Stimulated activated CD4-positive, alpha-beta T cell treated with anti-CD3 and anti-CD28 coated beads, Interleukin-1b, Interleukin-23, amount 100 ng/mL, for 48 hours (primary cell): ENCODE data around the gene VIM.

Experiments used
- DNase-seq: peaks from one replicate; pipeline ENCODE4 v3.0.0-alpha.2; 2020

VIM gene

DNA sequence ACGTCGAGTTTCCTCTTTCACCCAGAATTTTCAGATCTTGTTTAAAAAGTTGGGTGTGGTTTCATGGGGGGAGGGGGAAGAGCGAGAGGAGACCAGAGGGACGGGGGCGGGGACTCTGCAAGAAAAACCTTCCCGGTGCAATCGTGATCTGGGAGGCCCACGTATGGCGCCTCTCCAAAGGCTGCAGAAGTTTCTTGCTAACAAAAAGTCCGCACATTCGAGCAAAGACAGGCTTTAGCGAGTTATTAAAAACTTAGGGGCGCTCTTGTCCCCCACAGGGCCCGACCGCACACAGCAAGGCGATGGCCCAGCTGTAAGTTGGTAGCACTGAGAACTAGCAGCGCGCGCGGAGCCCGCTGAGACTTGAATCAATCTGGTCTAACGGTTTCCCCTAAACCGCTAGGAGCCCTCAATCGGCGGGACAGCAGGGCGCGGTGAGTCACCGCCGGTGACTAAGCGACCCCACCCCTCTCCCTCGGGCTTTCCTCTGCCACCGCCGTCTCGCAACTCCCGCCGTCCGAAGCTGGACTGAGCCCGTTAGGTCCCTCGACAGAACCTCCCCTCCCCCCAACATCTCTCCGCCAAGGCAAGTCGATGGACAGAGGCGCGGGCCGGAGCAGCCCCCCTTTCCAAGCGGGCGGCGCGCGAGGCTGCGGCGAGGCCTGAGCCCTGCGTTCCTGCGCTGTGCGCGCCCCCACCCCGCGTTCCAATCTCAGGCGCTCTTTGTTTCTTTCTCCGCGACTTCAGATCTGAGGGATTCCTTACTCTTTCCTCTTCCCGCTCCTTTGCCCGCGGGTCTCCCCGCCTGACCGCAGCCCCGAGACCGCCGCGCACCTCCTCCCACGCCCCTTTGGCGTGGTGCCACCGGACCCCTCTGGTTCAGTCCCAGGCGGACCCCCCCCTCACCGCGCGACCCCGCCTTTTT is at the start of gene VIM:
Gene VIM, plus strand, starts transcription at position 151 of the 925 bp plus-strand sequence. CDS start 1,182 bp downstream, outside the sequence.
- DNase-seq = peak; percentile 88

DNA sequence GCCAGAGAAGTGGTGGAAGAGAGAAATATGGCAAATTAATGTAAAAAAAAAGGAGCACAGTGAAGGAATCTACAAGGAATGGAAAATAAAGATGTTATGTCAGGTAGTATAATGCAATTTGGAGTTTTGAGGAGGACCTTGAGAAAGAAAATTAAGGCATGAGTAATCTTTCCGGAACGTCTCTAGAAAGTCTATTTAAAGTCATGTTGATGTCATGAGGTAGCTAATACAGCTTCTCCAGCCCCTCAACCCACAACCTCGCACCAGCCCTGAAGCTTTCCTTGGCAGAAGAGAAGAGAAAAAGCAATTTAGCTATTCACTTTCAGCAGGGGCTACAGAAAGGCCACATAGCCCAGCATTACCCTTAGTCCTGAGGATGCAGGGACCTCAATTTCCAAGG is 49.0 kb upstream of the VIM start:
- no peak for DNase-seq

DNA sequence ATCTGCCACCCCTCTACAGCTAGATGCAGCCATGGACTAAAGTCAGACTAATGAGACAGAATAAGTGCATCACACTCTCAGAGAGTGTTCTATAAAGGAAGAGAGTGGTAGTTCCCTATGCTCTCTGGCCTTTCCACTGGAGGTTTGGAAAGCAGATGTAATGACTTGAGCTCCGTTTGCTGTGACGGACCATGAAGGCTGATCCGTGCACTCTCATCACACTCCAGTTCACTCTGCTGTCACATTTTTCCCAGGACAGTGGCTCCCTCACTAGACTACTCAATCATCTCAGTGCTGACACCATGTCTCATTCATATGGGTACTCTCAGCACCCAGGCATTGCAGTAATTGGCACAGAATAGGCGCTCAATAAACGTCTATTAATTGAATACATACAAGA is 46.9 kb upstream of the VIM start:
- DNase-seq = no peak

DNA sequence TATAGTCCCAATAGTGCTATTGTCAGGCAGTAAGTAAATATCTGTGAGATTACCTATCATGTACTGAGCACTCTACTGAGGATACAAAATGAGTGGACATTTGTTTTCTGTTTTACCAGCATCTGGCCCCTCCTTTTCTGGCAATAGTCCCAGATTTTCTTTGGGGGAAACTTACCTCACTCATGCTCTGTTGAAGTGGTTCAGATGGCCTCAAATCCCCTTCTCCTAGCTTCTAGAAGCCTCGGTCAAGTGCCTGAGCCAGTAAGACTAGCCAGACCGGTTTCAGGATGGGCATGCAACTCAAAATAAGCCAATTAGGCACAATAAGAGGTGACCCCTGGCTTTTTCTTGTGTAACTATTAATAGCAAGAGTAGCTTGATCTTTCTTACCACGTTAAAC is 46.3 kb upstream of the VIM start:
- no peak for DNase-seq

DNA sequence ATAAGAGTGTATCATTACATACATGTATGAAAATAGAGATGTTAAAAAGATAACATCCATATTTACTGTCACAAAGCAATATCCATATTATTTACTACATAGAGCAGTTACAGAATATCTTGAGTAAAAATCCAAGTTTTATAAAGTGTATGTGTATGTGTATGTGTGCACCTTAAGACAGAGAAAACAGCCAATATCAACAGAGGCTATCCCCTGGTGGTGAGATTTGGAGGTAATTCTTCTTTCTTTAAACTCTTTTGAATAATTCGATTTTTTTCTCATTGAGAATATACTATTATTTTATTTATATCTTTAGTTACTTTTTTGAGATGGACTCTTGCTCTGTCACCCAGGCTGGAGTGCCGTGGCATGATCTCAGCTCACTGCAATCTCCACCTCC is 44.9 kb upstream of the VIM start:
- no peak for DNase-seq

DNA sequence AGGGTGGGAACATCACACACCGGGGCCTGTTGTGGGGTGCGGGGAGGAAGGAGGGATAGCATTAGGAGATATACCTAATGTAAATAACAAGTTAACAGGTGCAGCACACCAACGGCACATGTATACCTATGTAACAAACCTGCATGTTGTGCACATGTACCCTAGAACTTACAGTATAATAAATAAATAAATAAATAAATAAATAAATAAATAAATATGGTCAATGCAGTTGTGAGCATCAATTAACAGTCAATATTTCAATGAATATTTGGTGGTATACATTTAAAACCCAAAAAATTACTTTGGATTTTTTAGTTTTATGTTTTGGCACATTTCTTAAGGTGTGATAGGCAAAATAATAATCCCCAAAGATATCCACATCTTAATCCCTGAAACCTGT is 42.2 kb upstream of the VIM start:
- DNase-seq = no peak

DNA sequence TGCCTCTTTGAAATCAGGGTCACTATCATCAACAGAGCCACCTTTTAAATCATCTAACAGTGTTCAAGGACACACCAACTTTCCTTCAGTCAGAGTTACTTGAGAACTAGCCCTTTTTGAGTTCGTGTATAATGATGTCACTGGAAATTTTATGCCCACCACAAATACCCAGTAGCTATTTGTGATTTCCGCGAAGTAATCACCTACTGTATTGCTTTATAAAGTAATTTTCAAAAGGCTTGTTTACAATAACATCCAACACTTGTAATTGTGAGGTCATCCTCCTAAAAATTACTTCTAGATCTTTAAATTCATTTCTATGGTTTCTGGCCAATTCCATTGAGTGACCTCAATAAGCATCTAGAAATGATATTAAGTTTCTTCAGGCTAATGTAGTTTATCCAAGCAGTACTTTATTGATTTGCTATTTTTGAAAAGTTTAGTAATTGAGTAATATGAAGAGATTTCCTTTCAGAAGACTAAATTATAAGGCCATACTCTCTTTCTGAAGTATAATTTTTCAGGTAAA is 39.3 kb upstream of the VIM start:
- no peak for DNase-seq

DNA sequence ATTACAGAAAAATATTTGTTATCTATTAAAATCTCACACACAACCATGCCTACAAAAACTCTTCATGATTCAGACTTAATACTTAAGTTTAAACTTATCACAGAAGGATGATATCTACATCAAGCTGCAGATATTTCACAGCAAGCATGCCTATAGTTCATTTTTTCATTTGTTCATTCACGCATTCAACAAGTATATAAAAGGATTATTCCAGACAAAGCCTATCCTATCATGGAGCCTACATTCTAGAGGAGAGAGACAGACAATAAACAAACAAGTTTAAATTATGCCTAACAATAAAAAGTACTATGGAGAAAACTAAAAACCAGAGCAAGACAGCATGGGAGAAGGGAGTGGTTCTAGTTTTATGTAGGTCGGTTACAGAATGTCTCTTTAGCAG is 37.4 kb upstream of the VIM start:
- no peak for DNase-seq

DNA sequence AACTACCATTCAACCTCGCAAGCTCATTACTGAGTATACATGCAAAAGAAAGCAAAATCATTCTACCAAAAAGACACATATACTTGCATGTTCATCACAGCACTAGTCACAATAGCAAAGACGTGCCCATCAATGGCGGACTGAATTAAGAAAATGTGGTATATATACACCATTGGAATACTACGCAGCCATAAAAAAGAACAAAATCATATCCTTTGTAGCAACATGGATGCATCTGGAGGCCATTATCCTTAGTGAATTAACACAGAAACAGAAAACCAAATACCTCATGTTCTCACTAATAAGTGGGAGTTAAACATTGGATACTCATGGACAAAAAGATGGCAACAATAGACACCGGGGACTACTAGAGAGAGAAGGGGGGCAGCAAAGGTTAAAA is 33.0 kb upstream of the VIM start:
- no peak for DNase-seq

DNA sequence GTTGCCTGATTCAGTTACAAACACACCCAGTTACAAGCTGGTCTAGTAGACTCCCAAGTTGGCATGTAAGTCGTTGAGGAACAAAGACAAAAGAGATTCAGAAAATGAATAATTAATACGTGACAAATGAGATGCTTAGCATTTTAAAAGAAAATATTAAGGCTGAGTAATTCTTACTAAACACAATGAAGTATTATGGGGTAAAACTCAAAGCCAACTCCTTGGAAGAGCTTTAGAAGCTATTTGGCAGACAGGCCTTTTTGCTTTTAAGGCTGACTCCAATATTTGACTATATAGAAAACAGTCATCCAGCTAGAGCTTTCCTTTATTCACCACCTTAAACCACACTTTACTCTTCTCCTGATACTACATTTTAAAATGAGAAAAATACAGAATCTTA is 32.0 kb upstream of the VIM start:
- no peak for DNase-seq

DNA sequence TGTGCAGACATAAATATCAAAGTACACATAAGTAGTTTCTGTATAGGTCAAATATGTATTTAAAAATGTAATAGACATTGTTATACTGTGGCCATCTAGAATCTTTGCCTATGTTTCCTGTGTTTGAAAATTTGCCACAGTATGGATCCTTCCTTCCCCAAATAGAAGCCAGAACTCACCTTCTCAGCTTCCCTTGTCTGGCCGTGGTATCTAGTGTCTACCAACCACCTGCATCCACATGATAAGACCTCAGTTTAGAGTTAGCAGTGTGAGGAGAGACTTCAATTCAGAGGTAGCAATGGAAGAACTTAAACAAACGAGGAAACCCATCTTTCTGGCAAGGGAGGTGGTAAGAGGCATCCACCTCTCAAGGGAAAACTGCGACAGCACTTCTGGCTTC is 31.5 kb upstream of the VIM start:
- no peak for DNase-seq

DNA sequence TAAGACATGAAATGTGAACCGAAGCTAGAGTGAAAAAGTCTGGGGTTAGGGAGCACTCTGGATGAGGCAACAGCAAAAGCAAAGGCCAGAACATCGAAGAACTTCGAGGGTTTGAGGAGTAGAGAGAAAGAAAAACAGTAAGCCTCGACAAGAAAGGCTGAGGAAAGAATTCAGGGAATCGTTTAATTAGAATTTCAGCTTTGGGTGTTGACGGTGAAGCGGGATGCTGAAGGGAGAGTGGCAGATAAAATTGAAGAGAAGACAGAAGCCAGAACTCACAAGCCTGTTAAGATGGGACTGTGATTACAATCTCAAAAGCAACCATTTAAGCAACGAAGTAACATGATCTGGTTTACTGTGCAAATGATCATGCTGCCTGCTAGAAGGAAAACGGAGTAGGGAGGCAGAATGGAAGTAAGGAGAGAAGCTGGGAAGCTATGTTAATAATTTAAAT is 28.7 kb upstream of the VIM start:
- DNase-seq = no peak

DNA sequence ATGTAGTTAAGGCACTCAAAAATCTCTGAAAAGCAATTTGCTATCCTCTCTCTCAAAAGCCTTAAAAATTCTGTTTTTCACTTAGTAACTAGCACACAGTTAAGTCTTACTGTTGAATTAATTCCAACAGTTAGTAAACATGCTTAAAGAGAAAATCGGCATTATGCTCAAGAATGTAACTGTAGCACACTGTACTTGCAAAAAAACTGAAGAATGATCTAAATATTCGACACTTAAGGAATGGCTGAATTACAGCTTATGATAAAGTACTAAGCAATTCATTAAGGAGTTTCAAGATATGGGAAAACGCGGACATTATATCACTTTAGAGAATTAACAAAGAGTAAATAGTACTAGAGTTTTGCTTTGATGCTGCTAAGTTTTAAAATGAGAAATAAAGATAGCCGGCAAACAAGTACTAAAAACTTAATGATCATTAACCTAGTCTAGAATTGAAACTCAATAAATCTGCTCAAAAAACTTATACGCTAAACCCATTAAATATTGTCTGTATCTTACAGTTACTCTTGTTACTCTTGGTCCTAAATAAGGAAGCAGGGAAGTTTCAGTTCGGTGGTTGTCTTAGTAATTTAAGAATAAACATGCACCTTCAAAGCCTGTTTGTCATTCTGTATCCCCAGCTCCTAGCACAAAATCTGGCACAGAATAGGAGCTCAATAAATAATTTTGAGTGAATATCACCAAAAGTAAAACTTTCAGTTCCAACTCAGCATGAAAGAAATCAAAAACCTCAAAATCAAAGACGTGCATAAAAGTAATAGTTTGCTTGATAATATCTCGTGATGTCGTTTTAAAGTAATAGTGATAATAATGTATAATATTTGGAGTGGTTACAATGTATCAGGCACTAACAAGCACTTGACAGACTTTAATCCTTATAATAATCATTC is 27.8 kb upstream of the VIM start:
- no peak for DNase-seq

DNA sequence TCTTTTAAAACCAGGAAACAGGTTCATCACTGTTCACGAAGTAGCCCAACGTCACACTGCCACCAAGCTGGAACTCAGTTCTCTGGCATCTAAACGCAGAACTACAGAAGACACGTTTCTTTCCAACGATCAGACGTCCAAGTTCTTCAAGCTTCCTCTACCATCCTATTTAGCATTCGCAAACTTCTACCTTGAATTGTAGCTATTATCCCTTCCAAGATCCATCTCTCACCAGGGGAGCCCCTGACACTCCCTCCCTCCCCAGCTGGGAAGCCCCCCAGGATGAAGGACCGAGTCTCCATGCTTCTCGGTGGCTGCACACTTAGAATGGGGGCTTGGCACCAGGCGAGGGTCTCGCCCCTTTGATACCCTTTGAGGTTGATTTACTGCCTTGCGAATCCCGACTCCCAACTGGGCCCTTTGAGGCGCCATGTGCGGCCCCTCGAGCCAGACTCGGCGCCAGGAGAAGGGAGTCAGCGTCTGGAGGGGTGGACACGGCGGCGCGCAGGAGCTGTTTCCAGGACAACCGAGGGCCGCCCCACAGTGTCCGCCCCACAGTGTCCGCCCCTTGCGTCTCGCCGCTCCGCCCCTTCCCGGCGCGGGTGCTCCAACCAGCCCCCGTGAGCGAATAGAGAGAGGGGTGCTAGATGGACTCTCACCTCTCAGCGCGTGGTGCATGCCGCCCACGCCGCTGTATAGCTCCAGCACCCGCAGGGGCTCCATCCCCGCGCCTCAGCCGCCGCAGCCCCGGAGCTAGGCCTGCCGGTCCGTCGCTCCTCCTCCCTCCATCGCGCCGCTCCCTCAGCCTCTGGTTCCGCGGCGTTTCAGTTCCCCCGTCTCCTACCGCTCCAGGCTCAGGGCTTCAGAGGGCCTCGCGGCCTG is 26.9 kb upstream of the VIM start, which contains the start of gene TRDMT1:
Gene TRDMT1, minus strand, starts transcription at position 761 of the 882 bp plus-strand sequence. Its CDS starts 38 bp downstream, at position 723.
- DNase-seq = peak; percentile 79

DNA sequence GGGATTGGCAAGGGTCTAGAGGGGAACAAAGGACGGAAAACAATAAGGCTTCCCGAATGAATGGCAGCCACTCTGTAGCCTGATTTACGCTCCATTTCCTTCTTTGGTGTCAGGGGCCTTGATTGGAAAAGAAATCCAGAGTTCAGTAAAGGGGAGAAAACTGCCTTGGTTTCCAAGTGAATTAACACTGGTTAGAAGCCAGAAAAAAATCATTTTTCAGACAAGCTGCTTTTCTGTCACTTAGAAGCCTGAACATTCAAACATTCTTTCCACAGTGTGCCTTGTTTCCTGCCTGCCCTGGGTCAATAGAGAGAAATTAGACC is 26.3 kb upstream of the VIM start:
- DNase-seq = no peak

DNA sequence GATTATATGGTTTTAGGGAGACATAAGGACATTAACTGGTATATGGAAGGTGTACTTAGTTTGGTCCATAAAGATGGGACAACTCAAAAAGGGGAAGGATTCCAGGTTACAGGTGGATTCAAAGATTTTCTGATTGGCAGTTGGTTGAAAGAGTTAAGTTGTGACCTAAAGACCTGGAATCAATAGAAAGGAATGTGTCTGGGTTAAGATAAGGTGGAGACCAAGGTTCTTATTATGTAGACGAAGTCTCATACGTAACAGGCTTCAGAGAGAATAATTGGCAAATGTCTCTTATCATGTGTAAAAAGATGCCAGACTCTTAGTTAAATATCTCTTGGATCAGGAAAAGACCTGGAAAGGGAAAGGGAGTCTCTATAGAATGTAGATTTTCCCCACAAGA is 25.5 kb upstream of the VIM start:
- no peak for DNase-seq

DNA sequence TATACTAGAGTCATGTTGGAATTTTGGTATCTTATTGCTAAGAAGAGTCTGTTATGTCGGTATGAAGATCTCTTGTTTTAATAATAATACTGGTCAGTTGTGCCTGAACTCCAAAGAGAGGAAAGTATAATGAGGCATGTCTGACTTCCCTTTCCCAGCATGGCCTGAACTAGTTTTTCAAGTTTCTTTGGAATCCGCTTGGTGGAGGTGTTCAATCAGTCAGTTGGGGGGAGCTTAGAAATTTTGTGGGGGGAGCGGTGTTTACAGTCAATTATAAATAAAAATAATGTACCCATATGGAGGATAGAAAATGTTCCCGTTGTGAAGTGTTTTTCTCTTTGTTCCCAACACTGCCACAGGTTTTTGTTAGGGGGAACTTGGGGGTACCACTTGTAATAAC is 25.0 kb upstream of the VIM start:
- DNase-seq = no peak

DNA sequence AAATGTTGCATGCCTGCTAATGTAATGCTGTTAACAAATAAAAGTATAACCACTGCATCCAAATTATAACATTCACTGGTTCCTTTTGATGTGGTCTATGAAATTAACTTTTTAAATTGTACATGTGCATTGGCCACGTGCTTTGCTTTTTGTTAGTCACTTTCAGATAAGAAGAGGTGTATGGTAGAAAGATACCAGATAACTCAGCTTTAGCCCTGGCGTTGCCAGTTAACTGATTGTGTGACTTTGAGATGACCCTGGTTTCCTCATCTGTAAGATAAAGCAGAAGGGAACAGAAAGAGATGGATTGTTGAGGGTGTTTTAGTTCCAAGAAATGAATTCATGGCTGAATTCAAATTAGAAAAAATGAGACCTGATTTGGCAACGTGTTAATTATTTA is 24.6 kb upstream of the VIM start:
- no peak for DNase-seq

DNA sequence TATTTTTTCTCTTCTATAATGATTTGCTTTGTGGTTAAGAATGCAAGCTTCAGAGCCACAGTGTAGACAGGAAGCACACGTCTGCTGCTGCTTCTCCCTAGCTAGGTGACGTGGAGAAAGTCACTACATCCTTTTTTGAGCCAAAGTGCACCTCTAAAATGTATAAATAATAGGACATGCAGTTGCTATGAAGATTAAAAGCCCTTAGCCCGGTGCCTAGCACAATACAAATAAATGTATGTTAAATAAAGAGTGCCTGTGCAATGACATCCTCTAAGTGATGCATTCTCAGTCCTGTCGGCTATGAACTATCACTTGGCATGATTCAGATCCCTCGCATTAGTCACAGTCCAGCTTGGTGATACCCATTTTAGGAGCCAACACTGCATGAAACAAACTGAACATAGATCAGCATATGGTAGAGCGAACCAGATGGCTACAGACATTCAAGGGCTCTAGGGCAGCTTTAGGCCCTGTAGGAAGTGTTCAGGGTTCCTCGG is 21.8 kb upstream of the VIM start:
- peak; percentile 48 for DNase-seq

DNA sequence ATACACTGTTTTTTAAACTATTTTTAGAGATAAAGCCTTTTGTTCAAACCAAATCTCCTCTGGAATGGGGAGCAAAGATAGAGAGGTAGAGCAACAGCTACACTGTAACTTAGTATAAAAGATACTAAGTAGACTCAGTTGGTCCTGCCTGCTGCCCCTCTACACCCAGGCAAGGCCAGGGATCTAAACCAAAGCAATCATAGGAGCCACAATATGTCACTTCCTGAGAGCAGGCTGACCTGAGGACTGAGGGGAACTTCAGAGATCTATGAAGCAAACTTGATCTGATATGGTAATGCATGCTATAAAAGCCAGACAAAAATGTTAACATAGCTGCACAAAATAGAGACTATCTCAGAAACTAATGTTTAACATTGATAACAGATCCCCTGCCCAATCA is 19.6 kb upstream of the VIM start:
- no peak for DNase-seq

DNA sequence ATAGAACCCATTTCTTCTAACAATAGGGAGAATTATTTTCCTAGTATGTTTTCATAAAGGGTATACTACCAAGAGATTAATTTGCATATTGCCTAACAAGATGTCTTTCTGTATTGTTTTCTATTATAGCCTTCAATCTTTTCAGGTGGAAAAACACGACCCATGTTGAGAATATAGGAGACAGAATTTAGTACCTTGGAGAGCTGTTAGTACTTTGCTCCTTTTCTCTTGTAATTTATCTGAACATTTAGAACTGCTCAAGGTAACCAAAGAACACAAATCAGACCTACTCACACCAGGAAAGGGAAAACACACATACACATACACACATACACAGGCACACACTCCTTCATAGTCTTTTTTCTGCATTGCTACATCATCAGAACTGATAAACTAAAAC is 18.7 kb upstream of the VIM start:
- DNase-seq = no peak

DNA sequence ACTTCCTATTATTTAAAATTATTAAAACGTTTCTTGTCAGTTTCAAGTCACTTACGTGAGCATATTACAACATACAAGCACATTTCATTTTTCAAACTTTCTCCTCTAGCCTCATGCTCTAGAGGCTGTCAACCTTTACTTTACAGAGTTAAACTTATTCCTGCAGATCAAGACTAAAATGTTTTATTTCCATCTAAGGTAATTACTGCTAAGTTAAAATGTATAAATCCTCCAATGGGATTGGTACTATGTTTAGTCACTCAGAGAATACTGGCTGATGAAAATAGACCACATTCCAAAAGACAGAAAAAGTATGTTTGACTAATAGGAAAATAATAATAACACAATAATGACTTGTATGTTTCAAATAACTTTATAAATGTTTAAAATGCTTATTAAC is 18.2 kb upstream of the VIM start:
- no peak for DNase-seq
